Epithelial cell of proximal tubule (primary cell): ENCODE measurements around the gene ANKFY1. TPM values are rescaled to one million over a fixed set of nuclear protein-coding genes. Genes with fewer than 3 reads are reported as not detected.

ENCODE experiments used
- DNase-seq: peaks from one replicate; pipeline ENCODE4 v3.0.0-alpha.2; 2011; ENCODE audit warnings: low read depth
- H3K4me3 ChIP-seq: 2 replicates; pipeline ENCODE4 v1.5.1; 2011; ENCODE audit warnings: low read depth, mild to moderate bottlenecking, low read length
- CTCF ChIP-seq: conservative IDR thresholded peaks from 2 replicates; pipeline ENCODE4 v1.5.1; 2012; ENCODE audit warnings: low read depth, mild to moderate bottlenecking, low read length
- total RNA-seq: library from RNA; depleted of rRNA; stranded (reverse); fragments of >200 nt; gene quantifications from 2 replicates; pipeline ENCODE4 v1.2.3, GENCODE V29; 2015

The ANKFY1 gene
- total RNA-seq, 1 donor from 2014 or later = 15.0 TPM

DNA sequence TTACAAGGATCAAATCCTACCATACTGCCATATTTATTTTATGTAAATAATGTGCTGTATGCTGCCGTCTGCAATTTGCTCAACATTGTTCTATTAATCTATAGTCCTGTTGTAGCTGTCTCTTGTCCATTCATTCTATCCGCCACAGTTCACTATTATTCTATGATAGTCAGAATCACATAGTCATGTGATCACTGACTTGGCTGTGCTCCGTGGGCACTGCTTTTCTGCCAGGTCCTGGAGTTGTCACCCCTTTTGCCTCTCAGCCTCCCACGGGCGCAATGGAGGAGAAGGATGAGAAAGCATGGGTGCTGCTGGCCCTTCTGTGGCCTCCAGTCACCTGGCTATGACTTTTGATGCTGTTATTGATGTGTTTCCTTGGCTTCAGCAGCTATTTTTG, 37.3 kb upstream of the ANKFY1 start:
- no peak for DNase-seq
- TF ChIP-seq CTCF = no peak
- no peak overlapping the region for H3K4me3 ChIP-seq

DNA sequence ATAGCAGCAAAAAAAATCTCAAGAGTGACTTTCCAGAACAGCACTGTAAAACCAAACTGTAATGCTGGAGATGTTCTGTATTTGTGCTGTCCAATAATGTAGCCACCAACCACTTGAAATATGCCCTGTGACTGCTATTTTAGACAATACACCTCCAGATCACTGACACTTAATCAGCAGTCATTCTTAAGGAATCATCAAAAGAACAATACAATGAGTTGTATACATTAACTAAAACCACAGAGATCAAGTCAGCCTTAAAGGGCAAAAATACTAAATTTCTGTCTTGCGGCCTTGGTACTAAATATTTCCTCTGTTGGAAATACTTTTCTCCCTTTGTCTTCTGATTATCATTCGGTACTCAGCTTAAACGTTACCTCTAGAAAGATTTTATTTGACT, 33.6 kb upstream of the ANKFY1 start:
- TF ChIP-seq CTCF = no peak
- no peak for DNase-seq
- H3K4me3 ChIP-seq = no peak overlapping the region

DNA sequence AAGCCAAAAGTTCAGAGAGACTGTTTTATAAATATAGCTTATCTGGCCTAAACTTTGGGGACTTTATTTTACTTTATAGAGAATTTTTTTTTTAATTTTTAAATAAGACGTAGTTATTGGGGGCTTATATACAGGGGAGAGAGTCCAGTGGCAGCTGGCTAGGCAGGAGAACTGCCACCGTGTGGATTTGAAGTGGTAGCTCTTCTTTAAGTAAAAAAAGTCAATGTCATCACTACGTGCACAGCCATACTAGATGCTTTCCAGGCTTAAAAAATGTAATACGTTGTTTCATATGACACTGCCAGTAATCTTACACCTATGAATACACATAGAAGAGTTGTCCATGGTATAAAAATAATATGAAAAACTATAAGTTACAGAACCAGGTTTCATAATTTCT, 31.9 kb upstream of the ANKFY1 start:
- no peak for DNase-seq
- no peak overlapping the region for H3K4me3 ChIP-seq
- TF ChIP-seq CTCF = no peak

- TF ChIP-seq CTCF = no peak
- no peak overlapping the region for H3K4me3 ChIP-seq
- DNase-seq = no peak
These were observed 29.8 kb upstream of the ANKFY1 start for GRCh38 chr17:4293572-4293971.

- TF ChIP-seq CTCF = no peak
- no peak for DNase-seq
- H3K4me3 ChIP-seq = no peak overlapping the region
These were observed 23.9 kb upstream of the ANKFY1 start for GRCh38 chr17:4287710-4288109.

DNA sequence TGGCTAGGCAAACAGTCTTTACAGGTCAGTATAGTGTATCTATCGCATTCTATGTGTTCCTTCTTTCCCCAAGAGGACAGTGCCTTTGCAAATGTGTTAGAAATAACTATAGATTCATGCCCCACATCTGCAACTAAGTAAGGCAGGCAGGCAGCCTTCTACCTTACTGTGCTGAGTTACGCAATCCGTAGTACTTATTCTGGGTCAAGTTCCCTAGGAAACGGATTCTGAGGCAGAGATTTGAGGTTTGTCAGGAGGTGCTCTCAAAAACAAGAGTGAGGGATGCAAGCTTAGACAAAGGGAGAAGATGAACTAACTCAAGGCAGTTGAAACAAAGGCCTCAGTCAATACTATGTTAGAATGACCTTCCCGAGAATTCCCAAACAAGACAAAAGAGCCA, 12.7 kb upstream of the ANKFY1 start:
- TF ChIP-seq CTCF = no peak
- H3K4me3 ChIP-seq = no peak overlapping the region
- no peak for DNase-seq

GRCh38 chr17:4272972-4273368, 9.2 kb upstream of the ANKFY1 start:
- no peak for DNase-seq
- TF ChIP-seq CTCF = no peak
- H3K4me3 ChIP-seq = no peak overlapping the region
